Kidney (tissue), 14 donors: ENCODE data around the gene PCGF6. TPM values are rescaled to one million over a fixed set of nuclear protein-coding genes. Genes with fewer than 3 reads are reported as not detected.

ENCODE experiments used
- DNase-seq, 5 donors: peaks; one replicate each; pipeline ENCODE4 v3.0.0-alpha.2; 2013 to 2020
- FAIRE-seq: peaks from 2 replicates; lab custom pipeline; 2012; peaks lifted over from hg19 to GRCh38; lab: Jason Lieb, UNC
- H3K27ac ChIP-seq, 2 donors: one replicate each; pipeline ENCODE4 v1.7.0; 2013; ENCODE audit warnings: low read depth in 2 of 2, low read length in 2 of 2, inconsistent platforms in 1 of 2
- H3K27me3 ChIP-seq: one replicate; pipeline ENCODE4 v1.7.1; 2013; ENCODE audit warnings: low read length, inconsistent platforms; ENCODE audit not compliant: control insufficient read depth, insufficient read depth
- H3K36me3 ChIP-seq, 3 donors: one replicate each; pipeline versions ENCODE4 v1.7.0 to v1.7.1; 2013; ENCODE audit warnings: low read length in 3 of 3, control low read depth in 1 of 3, inconsistent platforms in 1 of 3; ENCODE audit not compliant: insufficient read depth in 3 of 3, control insufficient read depth in 2 of 3
- H3K4me1 ChIP-seq, 3 donors: one replicate each; pipeline versions ENCODE4 v1.7.0 to v1.7.1; 2013; ENCODE audit warnings: low read length in 3 of 3, inconsistent platforms in 1 of 3, low read depth in 1 of 3; ENCODE audit not compliant: control insufficient read depth in 2 of 3, insufficient read depth in 2 of 3
- H3K4me3 ChIP-seq, 3 donors: one replicate each; pipeline versions ENCODE4 v1.7.0 to v1.8.1; 2013; ENCODE audit warnings: low read length in 3 of 3, control low read depth in 1 of 3, inconsistent platforms in 1 of 3
- H3K9ac ChIP-seq, 3 donors: one replicate each; pipeline versions ENCODE4 v1.7.0 to v1.7.1; 2013; ENCODE audit warnings: low read length in 3 of 3, control low read depth in 1 of 3, inconsistent platforms in 1 of 3
- H3K9me3 ChIP-seq, 3 donors: one replicate each; pipeline versions ENCODE4 v1.7.0 to v1.7.1; 2013; ENCODE audit warnings: low read length in 3 of 3, control low read depth in 1 of 3, inconsistent platforms in 1 of 3; ENCODE audit not compliant: control insufficient read depth in 2 of 3, insufficient read depth in 1 of 3
- CTCF ChIP-seq: IDR thresholded peaks from 3 replicates; pipeline ENCODE4 v1.5.1; 2012; ENCODE audit warnings: mild to moderate bottlenecking, moderate library complexity, borderline replicate concordance; ENCODE audit not compliant: insufficient read depth; ENCODE audit errors: extremely low read depth
- intact Hi-C: fragments of 100-400 bp; cut with DNase I; formaldehyde crosslinking; loops from one replicate; pipeline ENCODE4 v1.11.1; 2022
- polyA plus RNA-seq: library from polyadenylated mRNA; stranded (reverse); fragments of 350-450 nt; fragmentation: Illumina TruSeq; extraction: RNeasy Lipid Tissue Mini Kit (QIAGEN cat#74804); gene quantifications from one replicate; pipeline ENCODE4 v1.2.3, GENCODE V29; 2014; ENCODE audit warnings: low read depth, low replicate concordance; ENCODE audit not compliant: insufficient read depth
- total RNA-seq: library from RNA; stranded (reverse); fragmentation: NEBNext Ultra II Directional; extraction: Animal tissue kit (Norgen Biotek cat#: 25700); gene quantifications from one replicate; pipeline ENCODE4 v1.2.1, GENCODE V29; 2021
- donor health status: control.
- donor health status: control.
- donor health status: control.
- donor health status: control.
- donor health status: control.
- donor health status: DM: yes; HTN: yes; CAD: no.
- donor health status: Normal renal cell carcinoma (clear cell type).

Gene PCGF6
- total and polyA plus RNA-seq, 2 donors from 2014 or later, result 3.0 to 6.3 TPM

GRCh38 chr10:103276896-103277712 lies 73.8 kb downstream of the PCGF6 start, which contains the start of gene INA:
TSS of gene INA (plus strand) at chr10:103277138. CDS start at chr10:103277212, 74 bp downstream.
- no peak for FAIRE-seq
- DNase-seq, result peak in 4 of 5 donors; percentile 59 to 89 (median 77)
- H3K4me3 ChIP-seq, result no peak within 1 kb of the TSS
- intact Hi-C loops, result no loop called here
- peaks cover 0 to 8% (median 0%) of the 10 kb centered on the region in 3 donors for H3K4me1 ChIP-seq
- TF ChIP-seq CTCF, result no peak
- peaks cover 13% of the 10 kb centered on the region for H3K27me3 ChIP-seq
- no peaks in the 10 kb centered on the region for H3K36me3 ChIP-seq
- H3K9ac ChIP-seq, result no peak within 1 kb of the TSS
- H3K9me3 ChIP-seq, result no peaks in the 10 kb centered on the region
- no peak within 1 kb of the TSS for H3K27ac ChIP-seq

- FAIRE-seq, result no peak
- Histone ChIP-seq H3K36me3 (no peaks in the 10 kb centered on the region), H3K27me3 (peaks cover 13% of the 10 kb centered on the region), H3K4me3 (no peak overlapping the region), H3K9me3 (no peaks in the 10 kb centered on the region), H3K27ac (no peak overlapping the region), H3K4me1 (peaks cover 0 to 8% (median 0%) of the 10 kb centered on the region in 3 donors), H3K9ac (no peak overlapping the region)
- TF ChIP-seq CTCF, result no peak
- intact Hi-C loops, result no loop called here
- DNase-seq, result no peak
These were observed 74.6 kb downstream of the PCGF6 start for GRCh38 chr10:103276251-103276895.

- H3K27ac ChIP-seq, result no peak overlapping the region
- TF ChIP-seq CTCF, result no peak
- H3K4me1 ChIP-seq, result peaks cover 0 to 8% (median 0%) of the 10 kb centered on the region in 3 donors
- DNase-seq (no peak), FAIRE-seq (no peak)
- H3K9me3 ChIP-seq, result no peaks in the 10 kb centered on the region
- H3K4me3 ChIP-seq, result no peak overlapping the region
- intact Hi-C loops, result no loop called here
- no peak overlapping the region for H3K9ac ChIP-seq
- H3K36me3 ChIP-seq, result no peaks in the 10 kb centered on the region
- peaks cover 8% of the 10 kb centered on the region for H3K27me3 ChIP-seq
These were observed 77.9 kb downstream of the PCGF6 start for GRCh38 chr10:103273041-103273441.
